GM23248 (cell line): ENCODE measurements around the gene SUOX. TPM values are rescaled to one million over a fixed set of nuclear protein-coding genes. Genes with fewer than 3 reads are reported as not detected.

Experiments
- DNase-seq: peaks from one replicate; pipeline ENCODE4 v3.0.0-alpha.2; 2015
- H2AFZ ChIP-seq: fragments of 200-600 bp; sonication (generic); 2 replicates; pipeline ENCODE4 v1.6.1; 2016; ENCODE audit warnings: antibody characterized with exemption
- H3F3A ChIP-seq: fragments of 200-600 bp; sonication (generic); 2 replicates; pipeline ENCODE4 v1.6.1; 2016; ENCODE audit warnings: mild to moderate bottlenecking, antibody characterized with exemption, mixed run types; ENCODE audit not compliant: insufficient read depth
- H3K27ac ChIP-seq: fragments of 200-600 bp; sonication (generic); 2 replicates; pipeline ENCODE4 v1.5.1; 2016; ENCODE audit warnings: mild to moderate bottlenecking
- H3K27me3 ChIP-seq: fragments of 200-600 bp; sonication (generic); replicated peaks from 2 replicates; pipeline ENCODE4 v1.6.1; 2016; ENCODE audit warnings: mild to moderate bottlenecking; ENCODE audit not compliant: insufficient read depth
- H3K36me3 ChIP-seq: fragments of 200-600 bp; sonication (generic); 2 replicates; pipeline ENCODE4 v1.6.1; 2016; ENCODE audit warnings: low read depth, mild to moderate bottlenecking
- H3K4me1 ChIP-seq: fragments of 200-600 bp; sonication (generic); 2 replicates; pipeline ENCODE4 v1.6.1; 2016; ENCODE audit warnings: mild to moderate bottlenecking; ENCODE audit not compliant: insufficient read depth
- H3K4me2 ChIP-seq: fragments of 200-600 bp; sonication (generic); one replicate; pipeline ENCODE4 v1.6.1; 2016; ENCODE audit warnings: mild to moderate bottlenecking; ENCODE audit not compliant: unreplicated experiment
- H3K4me3 ChIP-seq: fragments of 200-600 bp; sonication (generic); 2 replicates; pipeline ENCODE4 v1.5.1; 2016; ENCODE audit warnings: mild to moderate bottlenecking
- H3K79me2 ChIP-seq: fragments of 200-600 bp; sonication (generic); 2 replicates; pipeline ENCODE4 v1.6.1; 2016; ENCODE audit warnings: mild to moderate bottlenecking; ENCODE audit not compliant: insufficient read depth
- H3K9ac ChIP-seq: fragments of 200-600 bp; sonication (generic); 2 replicates; pipeline ENCODE4 v1.6.1; 2016; ENCODE audit warnings: mild to moderate bottlenecking
- H3K9me2 ChIP-seq: fragments of 200-600 bp; sonication (generic); 2 replicates; pipeline ENCODE4 v1.6.1; 2016; ENCODE audit warnings: mixed run types, mild to moderate bottlenecking, moderate library complexity; ENCODE audit not compliant: insufficient read depth
- H3K9me3 ChIP-seq: fragments of 200-600 bp; sonication (generic); one replicate; pipeline ENCODE4 v1.6.1; 2017; ENCODE audit warnings: low read depth
- H4K20me1 ChIP-seq: fragments of 200-600 bp; sonication (generic); 2 replicates; pipeline ENCODE4 v1.6.0; 2016; ENCODE audit not compliant: insufficient read depth
- EZH2 ChIP-seq: fragments of 200-600 bp; sonication (generic); IDR thresholded peaks from 2 replicates; pipeline ENCODE4 v1.6.1; 2018; ENCODE audit warnings: antibody characterized with exemption, mild to moderate bottlenecking; ENCODE audit not compliant: insufficient read depth, poor library complexity, severe bottlenecking
- EZH2phosphoT487 ChIP-seq: fragments of 200-600 bp; sonication (generic); IDR thresholded peaks from 2 replicates; pipeline ENCODE4 v1.6.1; 2018; ENCODE audit warnings: antibody characterized with exemption, moderate library complexity, mild to moderate bottlenecking, low read depth; ENCODE audit not compliant: insufficient read depth
- WGBS, 2 experiments: methylation state at CpG; one replicate each; pipeline ENCODE4 v1.1.6; 2015 to 2017; ENCODE audit warnings: low lambda C conversion rate in 2 of 2, low coverage in 1 of 2; ENCODE audit errors: missing lambda C conversion rate in 2 of 2; 5-methylcytosine and 5-hydroxymethylcytosine counted together
- in situ Hi-C: fragments of 300-500 bp; cut with MboI; formaldehyde crosslinking; loops from 2 replicates; pipeline ENCODE4 v1.15.0; 2020
- polyA plus RNA-seq: library from polyadenylated mRNA; unstranded; fragments of >200 nt; fragmentation: Nextera tagmentation; extraction: Ambion mirVana; gene quantifications from 2 replicates; pipeline ENCODE4 v1.2.1, GENCODE V29; 2016
- total RNA-seq: library from RNA; depleted of rRNA; stranded (reverse); fragments of >200 nt; shearing (Covaris generic); gene quantifications from 2 replicates; pipeline ENCODE4 v1.2.3, GENCODE V29; 2014

The SUOX gene
- total and polyA plus RNA-seq, 2 experiments from 2014 or later = 9.5 to 10.2 TPM

GRCh38 chr12:55972911-55973598 lies 24.0 kb upstream of the SUOX start:
- Histone ChIP-seq H3K9ac (peak overlapping the region; percentile 94), H3F3A (peaks cover 27% of the 10 kb centered on the region), H2AFZ (peak overlapping the region; percentile 81), H3K27ac (peak overlapping the region; percentile 96), H4K20me1 (no peaks in the 10 kb centered on the region), H3K4me2 (peak overlapping the region; percentile 97), H3K4me3 (peak overlapping the region; percentile 87), H3K27me3 (no peaks in the 10 kb centered on the region), H3K36me3 (0 out of 2 replicates have a peak, but pooled peaks cover 3% of the 10 kb centered on the region), H3K9me2 (no peaks in the 10 kb centered on the region), H3K9me3 (no peaks in the 10 kb centered on the region), H3K4me1 (peaks cover 17% of the 10 kb centered on the region), H3K79me2 (peaks cover 53% of the 10 kb centered on the region)
- no peak for TF ChIP-seq EZH2
- no peak for TF ChIP-seq EZH2phosphoT487
- DNase-seq = no peak
- 1 to 2% methylated on average over 18 of the region's 18 CpGs for WGBS, 2 experiments
- in situ Hi-C loops = no loop called here

GRCh38 chr12:55973599-55974307 lies 23.3 kb upstream of the SUOX start, which contains the start of gene RAB5B:
Gene RAB5B, plus strand, starts transcription at chr12:55974078. Its CDS starts 12,883 bp downstream, at chr12:55986961.
- in situ Hi-C loops = no loop called here
- DNase-seq = peak; percentile 100
- Histone ChIP-seq H3K4me1 (peaks cover 17% of the 10 kb centered on the region), H4K20me1 (no peaks in the 10 kb centered on the region), H3K4me2 (peak within 1 kb of the TSS; percentile 99), H2AFZ (peak within 1 kb of the TSS; percentile 89), H3K27ac (peak within 1 kb of the TSS; percentile 96), H3K9ac (peak within 1 kb of the TSS; percentile 99), H3K36me3 (0 out of 2 replicates have a peak, but pooled peaks cover 3% of the 10 kb centered on the region), H3K27me3 (no peaks in the 10 kb centered on the region), H3K79me2 (peaks cover 53% of the 10 kb centered on the region), H3K9me2 (no peaks in the 10 kb centered on the region), H3K9me3 (no peaks in the 10 kb centered on the region), H3K4me3 (peak within 1 kb of the TSS; percentile 97), H3F3A (peaks cover 27% of the 10 kb centered on the region)
- 0 to 2% methylated on average over 39 of the region's 39 CpGs for WGBS, 2 experiments
- no peak for TF ChIP-seq EZH2
- TF ChIP-seq EZH2phosphoT487 = no peak

GRCh38 chr12:55974308-55974730 lies 22.8 kb upstream of the SUOX start:
- peak overlapping the region; percentile 89 for H2AFZ ChIP-seq
- peaks cover 55% of the 10 kb centered on the region for H3K79me2 ChIP-seq
- H3F3A ChIP-seq = peaks cover 27% of the 10 kb centered on the region
- H3K9me3 ChIP-seq = no peaks in the 10 kb centered on the region
- H3K4me3 ChIP-seq = peak overlapping the region; percentile 97
- H3K4me2 ChIP-seq = peak overlapping the region; percentile 99
- 0 to 1% methylated on average over 10 to 15 of the region's 15 CpGs for WGBS, 2 experiments
- 0 out of 2 replicates have a peak, but pooled peaks cover 3% of the 10 kb centered on the region for H3K36me3 ChIP-seq
- in situ Hi-C loops = no loop called here
- no peak for TF ChIP-seq EZH2
- no peak for TF ChIP-seq EZH2phosphoT487
- H4K20me1 ChIP-seq = no peaks in the 10 kb centered on the region
- peaks cover 17% of the 10 kb centered on the region for H3K4me1 ChIP-seq
- DNase-seq = peak; percentile 73
- no peaks in the 10 kb centered on the region for H3K9me2 ChIP-seq
- H3K27ac ChIP-seq = peak overlapping the region; percentile 84
- H3K27me3 ChIP-seq = no peaks in the 10 kb centered on the region
- peak overlapping the region; percentile 99 for H3K9ac ChIP-seq

- Histone ChIP-seq H3K4me2 (no peak overlapping the region), H4K20me1 (peaks cover 4% of the 10 kb centered on the region; the same call in 1 of the 2 replicates), H2AFZ (no peak overlapping the region), H3K9ac (no peak overlapping the region), H3K27me3 (no peaks in the 10 kb centered on the region), H3K9me2 (no peaks in the 10 kb centered on the region), H3K9me3 (no peaks in the 10 kb centered on the region), H3K4me3 (no peak overlapping the region), H3K4me1 (peaks cover 13% of the 10 kb centered on the region), H3K36me3 (0 out of 2 replicates have a peak, but pooled peaks cover 3% of the 10 kb centered on the region), H3K27ac (no peak overlapping the region), H3K79me2 (peaks cover 94% of the 10 kb centered on the region), H3F3A (0 out of 2 replicates have a peak, but pooled peaks cover 4% of the 10 kb centered on the region)
- in situ Hi-C loops = no loop called here
- DNase-seq = no peak
- TF ChIP-seq EZH2phosphoT487 (no peak), EZH2 (no peak)
- WGBS, 2 experiments = 72 to 87% methylated on average over 6 to 7 of the region's 7 CpGs
These were observed 18.7 kb upstream of the SUOX start for GRCh38 chr12:55978393-55978792.
